Measurements from ENCODE around the gene SDR9C7. TPM values are rescaled to one million over a fixed set of nuclear protein-coding genes. Genes with fewer than 3 reads are reported as not detected.
"Not testable (repeated sequence)": the region's sequence is repeated elsewhere in the genome, so short reads cannot be mapped to it uniquely, and the experiment has no call there.

SDR9C7 gene
- total RNA-seq, 2 experiments from 2014 or later, result not detected

DNA sequence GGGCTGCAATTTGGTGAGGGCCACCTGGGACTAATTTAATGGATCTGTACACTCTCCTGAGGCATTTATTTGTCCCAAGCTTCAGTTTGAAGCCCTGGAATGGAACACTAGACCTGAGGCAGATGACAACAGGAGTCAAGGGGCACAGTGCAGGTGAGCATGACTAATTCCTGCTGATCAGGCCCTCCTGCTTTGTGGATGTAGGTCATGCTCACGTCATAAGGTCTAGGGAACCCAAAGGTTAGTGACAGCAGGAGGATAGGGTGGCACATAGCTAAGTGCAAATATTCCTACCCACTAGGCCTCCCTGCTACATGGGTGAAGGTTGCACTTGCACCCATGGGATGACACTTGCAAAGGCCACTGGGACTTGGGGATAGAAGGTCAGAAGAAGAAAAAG is 30.8 kb downstream of the SDR9C7 start:
- Histone ChIP-seq H3K4me1 (ENCODE audit: insufficient read depth, low read length) (no peaks in the 10 kb centered on the region), H3K27me3 (ENCODE audit: control insufficient read depth in 1 of 2, insufficient read depth in 2 of 2, low read length in 2 of 2) (no peaks in the 10 kb centered on the region), H3K36me3 (ENCODE audit: insufficient read depth, low read length) (no peaks in the 10 kb centered on the region), H3K27ac (ENCODE audit: low read depth in 1 of 2, low read length in 2 of 2) (no peak overlapping the region), H3K4me3 (ENCODE audit: low read length) (no peak overlapping the region), H3K9me3 (ENCODE audit: control insufficient read depth in 1 of 2, insufficient read depth in 1 of 2, low read length in 2 of 2) (peaks cover 29 to 35% of the 10 kb centered on the region in 2 experiments)
- H3K4me1 Mint-ChIP-seq (ENCODE audit: low read depth), result no peaks in the 10 kb centered on the region
- no peak overlapping the region for H3K27ac Mint-ChIP-seq
- peaks cover 5% of the 10 kb centered on the region for H3K27me3 Mint-ChIP-seq
- H3K9me3 Mint-ChIP-seq, result peaks cover 5% of the 10 kb centered on the region
- intact Hi-C loops (cut with DNase I, micrococcal nuclease), result no loop called here
- TF ChIP-seq, protein P1, sequence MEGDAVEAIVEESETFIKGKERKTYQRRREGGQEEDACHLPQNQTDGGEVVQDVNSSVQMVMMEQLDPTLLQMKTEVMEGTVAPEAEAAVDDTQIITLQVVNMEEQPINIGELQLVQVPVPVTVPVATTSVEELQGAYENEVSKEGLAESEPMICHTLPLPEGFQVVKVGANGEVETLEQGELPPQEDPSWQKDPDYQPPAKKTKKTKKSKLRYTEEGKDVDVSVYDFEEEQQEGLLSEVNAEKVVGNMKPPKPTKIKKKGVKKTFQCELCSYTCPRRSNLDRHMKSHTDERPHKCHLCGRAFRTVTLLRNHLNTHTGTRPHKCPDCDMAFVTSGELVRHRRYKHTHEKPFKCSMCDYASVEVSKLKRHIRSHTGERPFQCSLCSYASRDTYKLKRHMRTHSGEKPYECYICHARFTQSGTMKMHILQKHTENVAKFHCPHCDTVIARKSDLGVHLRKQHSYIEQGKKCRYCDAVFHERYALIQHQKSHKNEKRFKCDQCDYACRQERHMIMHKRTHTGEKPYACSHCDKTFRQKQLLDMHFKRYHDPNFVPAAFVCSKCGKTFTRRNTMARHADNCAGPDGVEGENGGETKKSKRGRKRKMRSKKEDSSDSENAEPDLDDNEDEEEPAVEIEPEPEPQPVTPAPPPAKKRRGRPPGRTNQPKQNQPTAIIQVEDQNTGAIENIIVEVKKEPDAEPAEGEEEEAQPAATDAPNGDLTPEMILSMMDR (IDR thresholded peaks at IDR 0.05), result no peak
- peaks cover 6% of the 10 kb centered on the region for H3K36me3 Mint-ChIP-seq (ENCODE audit: low read depth)
- ATAC-seq (ENCODE audit: poor library complexity) (no peak), DNase-seq (no peak)
- ChIA-PET POLR2A (no interaction called here), CTCF (no interaction called here)
- no peak overlapping the region for H3K4me3 Mint-ChIP-seq

DNA sequence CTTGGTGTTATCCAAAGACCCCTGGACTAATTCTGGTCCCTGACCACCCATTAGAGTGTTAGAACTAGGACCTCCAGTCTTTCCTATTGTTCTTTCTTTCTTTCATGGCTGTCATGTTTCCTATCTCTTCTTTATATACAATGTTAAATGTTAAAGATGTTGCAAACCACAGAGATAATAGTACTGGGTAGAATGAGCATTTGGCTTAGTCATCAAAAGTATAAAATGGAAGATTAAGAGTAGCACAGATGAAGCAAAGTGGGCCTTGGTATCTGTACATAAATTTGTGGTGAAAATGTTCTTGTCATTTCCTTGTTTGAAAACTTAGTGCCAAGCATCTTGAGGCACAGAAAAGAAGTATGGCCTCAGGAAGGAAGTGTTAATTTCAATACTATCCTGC is 32.9 kb downstream of the SDR9C7 start:
- CTCF ChIA-PET; DNase-seq; H3K36me3 ChIP-seq (ENCODE audit: insufficient read depth, low read length); H3K4me3 ChIP-seq (ENCODE audit: low read length); H3K27ac ChIP-seq (ENCODE audit: low read depth in 1 of 2, low read length in 2 of 2); H3K27me3 ChIP-seq (ENCODE audit: control insufficient read depth in 1 of 2, insufficient read depth in 2 of 2, low read length in 2 of 2); H3K4me3 Mint-ChIP-seq; H3K36me3 Mint-ChIP-seq (ENCODE audit: low read depth); ATAC-seq (ENCODE audit: poor library complexity); intact Hi-C loops (cut with DNase I, micrococcal nuclease); H3K4me1 Mint-ChIP-seq (ENCODE audit: low read depth); H3K27ac Mint-ChIP-seq; H3K4me1 ChIP-seq (ENCODE audit: insufficient read depth, low read length); H3K27me3 Mint-ChIP-seq; POLR2A ChIA-PET; H3K9me3 Mint-ChIP-seq: not testable (repeated sequence)
- H3K9me3 ChIP-seq (ENCODE audit: control insufficient read depth in 1 of 2, insufficient read depth in 1 of 2, low read length in 2 of 2), result peaks cover 24 to 35% of the 10 kb centered on the region in 2 experiments

DNA sequence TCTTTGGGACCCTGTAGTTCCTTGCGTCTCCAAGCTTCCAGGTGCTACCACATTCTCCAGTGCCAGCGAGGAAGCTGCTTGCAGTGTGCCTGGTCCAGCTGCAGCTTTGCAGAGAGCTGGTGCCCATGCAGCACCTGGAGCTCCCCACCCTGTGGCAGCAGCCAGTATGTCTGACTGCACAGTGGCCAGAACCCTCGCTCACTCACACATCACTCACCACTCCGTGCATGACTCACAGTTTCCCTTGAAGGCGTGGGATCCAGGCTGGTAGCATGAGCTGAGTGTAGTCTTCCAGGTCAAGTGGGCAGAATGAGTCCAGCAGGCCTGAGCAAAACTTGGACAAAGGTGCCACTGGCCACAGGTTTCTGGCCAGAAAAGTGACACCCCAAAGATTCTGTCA is 33.6 kb downstream of the SDR9C7 start:
- Mint-ChIP-seq H3K4me3 (no peak overlapping the region), H3K9me3 (peaks cover 5% of the 10 kb centered on the region), H3K4me1 (ENCODE audit: low read depth) (no peaks in the 10 kb centered on the region), H3K36me3 (ENCODE audit: low read depth) (peaks cover 7% of the 10 kb centered on the region), H3K27ac (no peak overlapping the region), H3K27me3 (peaks cover 5% of the 10 kb centered on the region)
- ChIA-PET CTCF (no interaction called here), POLR2A (no interaction called here)
- TF ChIP-seq, protein P1 (IDR thresholded peaks at IDR 0.05), result no peak
- no peak overlapping the region for H3K27ac ChIP-seq (ENCODE audit: low read depth in 1 of 2, low read length in 2 of 2)
- H3K36me3 ChIP-seq (ENCODE audit: insufficient read depth, low read length), result no peaks in the 10 kb centered on the region
- intact Hi-C loops (cut with DNase I, micrococcal nuclease), result no loop called here
- no peak overlapping the region for H3K4me3 ChIP-seq (ENCODE audit: low read length)
- no peaks in the 10 kb centered on the region for H3K27me3 ChIP-seq (ENCODE audit: control insufficient read depth in 1 of 2, insufficient read depth in 2 of 2, low read length in 2 of 2)
- H3K9me3 ChIP-seq (ENCODE audit: control insufficient read depth in 1 of 2, insufficient read depth in 1 of 2, low read length in 2 of 2), result peaks cover 24 to 35% of the 10 kb centered on the region in 2 experiments
- no peak for DNase-seq
- ATAC-seq (ENCODE audit: poor library complexity), result no peak
- no peaks in the 10 kb centered on the region for H3K4me1 ChIP-seq (ENCODE audit: insufficient read depth, low read length)

DNA sequence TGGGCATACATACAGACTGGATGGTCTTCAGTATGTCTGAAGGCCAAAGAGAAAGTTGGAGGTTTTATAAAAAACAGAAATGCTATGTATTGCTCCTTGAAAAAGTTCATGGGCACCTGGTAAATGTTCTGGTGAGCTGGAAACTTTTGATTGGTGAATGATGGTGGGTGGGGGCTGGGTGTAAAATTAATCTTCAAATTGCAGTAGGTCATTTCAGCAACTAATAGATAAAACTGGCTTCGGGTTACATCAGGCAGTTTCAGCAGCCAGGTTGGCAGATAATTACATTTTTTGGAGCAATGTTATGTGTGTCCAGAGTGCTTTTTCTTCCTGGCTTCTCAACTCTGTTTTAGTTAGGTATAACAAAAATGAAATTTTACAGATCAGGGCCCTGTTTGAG is 35.3 kb downstream of the SDR9C7 start:
- intact Hi-C loops (cut with DNase I, micrococcal nuclease), result no loop called here

More for the DNA sequence above, 35.3 kb downstream of the SDR9C7 start:
- H3K36me3 Mint-ChIP-seq (ENCODE audit: low read depth), result peaks cover 7% of the 10 kb centered on the region
- DNase-seq (no peak), ATAC-seq (ENCODE audit: poor library complexity) (no peak)
- Histone ChIP-seq H3K4me1 (ENCODE audit: insufficient read depth, low read length) (no peaks in the 10 kb centered on the region), H3K36me3 (ENCODE audit: insufficient read depth, low read length) (no peaks in the 10 kb centered on the region), H3K4me3 (ENCODE audit: low read length) (no peak overlapping the region), H3K9me3 (ENCODE audit: control insufficient read depth in 1 of 2, insufficient read depth in 1 of 2, low read length in 2 of 2) (peaks cover 24 to 35% of the 10 kb centered on the region in 2 experiments), H3K27me3 (ENCODE audit: control insufficient read depth in 1 of 2, insufficient read depth in 2 of 2, low read length in 2 of 2) (no peaks in the 10 kb centered on the region), H3K27ac (ENCODE audit: low read depth in 1 of 2, low read length in 2 of 2) (no peak overlapping the region)
- no peaks in the 10 kb centered on the region for H3K4me1 Mint-ChIP-seq (ENCODE audit: low read depth)
- CTCF ChIA-PET, result no interaction called here
- peaks cover 5% of the 10 kb centered on the region for H3K9me3 Mint-ChIP-seq
- H3K27ac Mint-ChIP-seq, result no peak overlapping the region
- POLR2A ChIA-PET, result no interaction called here
- TF ChIP-seq, protein P1 (IDR thresholded peaks at IDR 0.05), result no peak
- H3K4me3 Mint-ChIP-seq, result no peak overlapping the region
- peaks cover 5% of the 10 kb centered on the region for H3K27me3 Mint-ChIP-seq

Measured in CD4-positive, alpha-beta T cell (primary cell).